HEK293 (cell line): ENCODE results near the gene COL12A1.

Experiments
- ZNF548 ChIP-seq: fragments of 450-650 bp; formaldehyde crosslinking; IDR thresholded peaks from 2 replicates; pipeline ENCODE4 v1.5.1; 2016; ENCODE audit warnings: missing biosample characterization, missing genetic modification characterization
- ZNF626 ChIP-seq: fragments of 450-650 bp; sonication (Bioruptor Pico); formaldehyde crosslinking; IDR thresholded peaks from 2 replicates; pipeline ENCODE4 v1.5.1; 2018; ENCODE audit warnings: missing biosample characterization, missing genetic modification characterization, inconsistent platforms
- ZNF664 ChIP-seq: fragments of 450-650 bp; formaldehyde crosslinking; IDR thresholded peaks from 2 replicates; pipeline ENCODE4 v1.5.1; 2016; ENCODE audit warnings: missing biosample characterization, missing genetic modification characterization
- TF ChIP-seq, protein P1 (sequence below): fragments of 450-650 bp; formaldehyde crosslinking; IDR thresholded peaks from 2 replicates; pipeline ENCODE4 v1.5.1; 2017; ENCODE audit warnings: missing biosample characterization, missing genetic modification characterization
- TF ChIP-seq, protein P2 (sequence below): fragments of 450-650 bp; formaldehyde crosslinking; IDR thresholded peaks from 2 replicates; pipeline ENCODE4 v1.5.1; 2016; ENCODE audit warnings: missing biosample characterization, missing genetic modification characterization

DNA sequence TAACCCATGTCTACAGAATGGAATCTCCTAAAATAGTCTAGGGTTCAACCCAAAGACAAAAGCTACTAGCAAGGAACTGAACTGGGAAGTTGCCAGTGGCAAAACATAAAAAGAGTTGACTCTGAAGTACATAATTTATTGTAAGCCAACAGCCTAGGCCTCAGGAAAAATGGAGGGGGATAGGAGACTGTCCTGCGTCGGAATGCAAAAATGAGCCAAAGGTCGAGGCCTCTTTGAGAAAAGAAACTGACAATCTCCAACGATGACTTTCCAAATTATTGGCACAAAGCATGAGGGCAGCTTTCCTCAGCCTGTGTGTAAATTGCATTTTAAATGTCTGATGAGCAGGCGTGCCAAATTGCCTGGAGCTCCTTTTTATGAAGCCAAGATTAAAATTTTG, 2.1 kb downstream of the COL12A1 start:
- TF ChIP-seq, protein P1, sequence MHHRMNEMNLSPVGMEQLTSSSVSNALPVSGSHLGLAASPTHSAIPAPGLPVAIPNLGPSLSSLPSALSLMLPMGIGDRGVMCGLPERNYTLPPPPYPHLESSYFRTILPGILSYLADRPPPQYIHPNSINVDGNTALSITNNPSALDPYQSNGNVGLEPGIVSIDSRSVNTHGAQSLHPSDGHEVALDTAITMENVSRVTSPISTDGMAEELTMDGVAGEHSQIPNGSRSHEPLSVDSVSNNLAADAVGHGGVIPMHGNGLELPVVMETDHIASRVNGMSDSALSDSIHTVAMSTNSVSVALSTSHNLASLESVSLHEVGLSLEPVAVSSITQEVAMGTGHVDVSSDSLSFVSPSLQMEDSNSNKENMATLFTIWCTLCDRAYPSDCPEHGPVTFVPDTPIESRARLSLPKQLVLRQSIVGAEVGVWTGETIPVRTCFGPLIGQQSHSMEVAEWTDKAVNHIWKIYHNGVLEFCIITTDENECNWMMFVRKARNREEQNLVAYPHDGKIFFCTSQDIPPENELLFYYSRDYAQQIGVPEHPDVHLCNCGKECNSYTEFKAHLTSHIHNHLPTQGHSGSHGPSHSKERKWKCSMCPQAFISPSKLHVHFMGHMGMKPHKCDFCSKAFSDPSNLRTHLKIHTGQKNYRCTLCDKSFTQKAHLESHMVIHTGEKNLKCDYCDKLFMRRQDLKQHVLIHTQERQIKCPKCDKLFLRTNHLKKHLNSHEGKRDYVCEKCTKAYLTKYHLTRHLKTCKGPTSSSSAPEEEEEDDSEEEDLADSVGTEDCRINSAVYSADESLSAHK (tag by site-specific recombination) = no peak
- TF ChIP-seq ZNF626 (no peak), ZNF548 (tag by site-specific recombination) (no peak), ZNF664 (no peak)
- TF ChIP-seq, protein P2, sequence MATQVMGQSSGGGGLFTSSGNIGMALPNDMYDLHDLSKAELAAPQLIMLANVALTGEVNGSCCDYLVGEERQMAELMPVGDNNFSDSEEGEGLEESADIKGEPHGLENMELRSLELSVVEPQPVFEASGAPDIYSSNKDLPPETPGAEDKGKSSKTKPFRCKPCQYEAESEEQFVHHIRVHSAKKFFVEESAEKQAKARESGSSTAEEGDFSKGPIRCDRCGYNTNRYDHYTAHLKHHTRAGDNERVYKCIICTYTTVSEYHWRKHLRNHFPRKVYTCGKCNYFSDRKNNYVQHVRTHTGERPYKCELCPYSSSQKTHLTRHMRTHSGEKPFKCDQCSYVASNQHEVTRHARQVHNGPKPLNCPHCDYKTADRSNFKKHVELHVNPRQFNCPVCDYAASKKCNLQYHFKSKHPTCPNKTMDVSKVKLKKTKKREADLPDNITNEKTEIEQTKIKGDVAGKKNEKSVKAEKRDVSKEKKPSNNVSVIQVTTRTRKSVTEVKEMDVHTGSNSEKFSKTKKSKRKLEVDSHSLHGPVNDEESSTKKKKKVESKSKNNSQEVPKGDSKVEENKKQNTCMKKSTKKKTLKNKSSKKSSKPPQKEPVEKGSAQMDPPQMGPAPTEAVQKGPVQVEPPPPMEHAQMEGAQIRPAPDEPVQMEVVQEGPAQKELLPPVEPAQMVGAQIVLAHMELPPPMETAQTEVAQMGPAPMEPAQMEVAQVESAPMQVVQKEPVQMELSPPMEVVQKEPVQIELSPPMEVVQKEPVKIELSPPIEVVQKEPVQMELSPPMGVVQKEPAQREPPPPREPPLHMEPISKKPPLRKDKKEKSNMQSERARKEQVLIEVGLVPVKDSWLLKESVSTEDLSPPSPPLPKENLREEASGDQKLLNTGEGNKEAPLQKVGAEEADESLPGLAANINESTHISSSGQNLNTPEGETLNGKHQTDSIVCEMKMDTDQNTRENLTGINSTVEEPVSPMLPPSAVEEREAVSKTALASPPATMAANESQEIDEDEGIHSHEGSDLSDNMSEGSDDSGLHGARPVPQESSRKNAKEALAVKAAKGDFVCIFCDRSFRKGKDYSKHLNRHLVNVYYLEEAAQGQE = no peak
